Brain microvascular endothelial cell (primary cell): Measurements from ENCODE around the gene ADCYAP1R1.

Source experiments
- DNase-seq: peaks from one replicate; pipeline ENCODE4 v3.0.0-alpha.2; 2020
- H3K27ac ChIP-seq: fragments of 250-450 bp; sonication (Bioruptor Pico); 2 replicates; pipeline ENCODE4 v1.5.1; 2020; ENCODE audit warnings: mild to moderate bottlenecking, moderate library complexity
- H3K27me3 ChIP-seq: fragments of 250-450 bp; sonication (Bioruptor Pico); replicated peaks from 2 replicates; pipeline ENCODE4 v1.5.1; 2020; ENCODE audit warnings: mild to moderate bottlenecking
- H3K36me3 ChIP-seq: fragments of 250-450 bp; sonication (Bioruptor Pico); replicated peaks from 2 replicates; pipeline ENCODE4 v1.5.1; 2020; ENCODE audit warnings: mild to moderate bottlenecking
- H3K4me3 ChIP-seq: 2 replicates; pipeline ENCODE4 v1.5.1; 2011; ENCODE audit warnings: low read depth, mild to moderate bottlenecking, control low read depth, low read length, moderate library complexity
- in situ Hi-C: cut with HindIII; loops from 2 replicates; pipeline ENCODE4 v1.10.0; 2017; ENCODE audit warnings: low sequenced_read_pairs, low pct_ligation_motif_present
- TF ChIP-seq, protein P1 (sequence below): IDR thresholded peaks from 2 replicates; pipeline ENCODE4 v1.5.1; 2011; ENCODE audit warnings: low read depth, mild to moderate bottlenecking, moderate library complexity, low read length, control low read depth, inconsistent platforms; ENCODE audit errors: missing control alignments

The ADCYAP1R1 gene

DNA sequence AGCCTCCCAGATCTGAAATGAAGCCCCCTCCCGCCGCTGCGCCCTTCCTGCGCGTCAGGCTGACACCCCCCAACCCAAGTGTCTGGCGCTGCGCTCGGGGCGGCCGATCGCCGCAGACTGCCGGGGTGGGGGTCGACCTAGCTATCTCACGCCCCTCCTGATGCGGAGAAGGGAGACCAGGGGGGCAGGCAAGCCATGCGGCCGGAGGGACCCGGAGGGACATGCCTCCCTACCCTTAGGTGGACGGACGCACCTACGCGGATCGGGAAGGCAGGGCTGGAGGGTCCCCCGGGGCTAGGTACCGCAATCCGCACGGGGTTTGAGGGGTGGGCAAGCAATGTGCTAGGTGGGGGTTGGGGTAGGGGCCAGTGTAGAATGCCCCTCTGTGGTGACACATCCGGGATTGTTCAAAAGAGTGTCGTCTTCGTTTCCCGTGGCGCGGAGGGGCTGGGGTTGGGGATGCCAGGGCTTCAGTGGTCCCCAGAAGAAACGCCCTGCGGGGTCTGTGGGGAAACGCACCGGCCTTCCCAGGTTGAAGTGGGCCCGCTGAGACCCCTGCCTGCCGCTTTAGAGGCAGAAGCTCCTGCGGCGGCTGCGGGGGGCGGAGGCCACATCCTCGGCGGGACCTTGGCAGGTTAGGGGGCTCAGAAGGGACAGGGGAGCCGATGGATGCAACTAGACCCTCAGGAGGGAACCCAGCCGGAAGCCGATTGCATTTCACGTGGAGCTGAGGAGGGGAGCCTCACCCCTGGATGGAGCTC lies 913 bp downstream of the ADCYAP1R1 start:
- Histone ChIP-seq H3K27me3 (peaks cover 44% of the 10 kb centered on the region), H3K4me3 (no peak overlapping the region), H3K36me3 (no peaks in the 10 kb centered on the region), H3K27ac (no peak overlapping the region)
- DNase-seq = no peak
- TF ChIP-seq, protein P1, sequence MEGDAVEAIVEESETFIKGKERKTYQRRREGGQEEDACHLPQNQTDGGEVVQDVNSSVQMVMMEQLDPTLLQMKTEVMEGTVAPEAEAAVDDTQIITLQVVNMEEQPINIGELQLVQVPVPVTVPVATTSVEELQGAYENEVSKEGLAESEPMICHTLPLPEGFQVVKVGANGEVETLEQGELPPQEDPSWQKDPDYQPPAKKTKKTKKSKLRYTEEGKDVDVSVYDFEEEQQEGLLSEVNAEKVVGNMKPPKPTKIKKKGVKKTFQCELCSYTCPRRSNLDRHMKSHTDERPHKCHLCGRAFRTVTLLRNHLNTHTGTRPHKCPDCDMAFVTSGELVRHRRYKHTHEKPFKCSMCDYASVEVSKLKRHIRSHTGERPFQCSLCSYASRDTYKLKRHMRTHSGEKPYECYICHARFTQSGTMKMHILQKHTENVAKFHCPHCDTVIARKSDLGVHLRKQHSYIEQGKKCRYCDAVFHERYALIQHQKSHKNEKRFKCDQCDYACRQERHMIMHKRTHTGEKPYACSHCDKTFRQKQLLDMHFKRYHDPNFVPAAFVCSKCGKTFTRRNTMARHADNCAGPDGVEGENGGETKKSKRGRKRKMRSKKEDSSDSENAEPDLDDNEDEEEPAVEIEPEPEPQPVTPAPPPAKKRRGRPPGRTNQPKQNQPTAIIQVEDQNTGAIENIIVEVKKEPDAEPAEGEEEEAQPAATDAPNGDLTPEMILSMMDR = no peak
- in situ Hi-C loops = no loop called here

DNA sequence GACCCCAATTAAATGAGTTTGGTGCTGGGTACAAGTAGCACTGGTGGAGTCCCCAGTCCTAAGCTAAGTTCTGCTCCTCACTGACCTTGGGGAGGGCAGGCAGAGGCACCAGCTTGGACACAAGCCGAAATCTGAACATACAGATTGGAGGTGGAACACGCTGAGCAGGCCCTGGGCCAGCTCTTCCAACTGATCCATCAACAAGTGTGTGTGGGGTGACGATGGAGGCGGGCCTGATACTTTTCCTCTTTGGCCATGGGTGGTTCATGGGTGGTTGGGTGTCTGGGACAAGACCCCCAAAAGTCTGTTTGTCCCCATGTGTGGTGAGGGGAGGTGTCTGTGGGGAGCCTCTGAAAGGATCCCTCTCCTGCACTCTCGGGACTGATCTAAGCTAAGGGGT lies 1.9 kb downstream of the ADCYAP1R1 start:
- TF ChIP-seq, protein P1 = no peak
- no peak for DNase-seq
- Histone ChIP-seq H3K27ac (no peak overlapping the region), H3K36me3 (no peaks in the 10 kb centered on the region), H3K4me3 (no peak overlapping the region), H3K27me3 (peaks cover 44% of the 10 kb centered on the region)
- in situ Hi-C loops = no loop called here

DNA sequence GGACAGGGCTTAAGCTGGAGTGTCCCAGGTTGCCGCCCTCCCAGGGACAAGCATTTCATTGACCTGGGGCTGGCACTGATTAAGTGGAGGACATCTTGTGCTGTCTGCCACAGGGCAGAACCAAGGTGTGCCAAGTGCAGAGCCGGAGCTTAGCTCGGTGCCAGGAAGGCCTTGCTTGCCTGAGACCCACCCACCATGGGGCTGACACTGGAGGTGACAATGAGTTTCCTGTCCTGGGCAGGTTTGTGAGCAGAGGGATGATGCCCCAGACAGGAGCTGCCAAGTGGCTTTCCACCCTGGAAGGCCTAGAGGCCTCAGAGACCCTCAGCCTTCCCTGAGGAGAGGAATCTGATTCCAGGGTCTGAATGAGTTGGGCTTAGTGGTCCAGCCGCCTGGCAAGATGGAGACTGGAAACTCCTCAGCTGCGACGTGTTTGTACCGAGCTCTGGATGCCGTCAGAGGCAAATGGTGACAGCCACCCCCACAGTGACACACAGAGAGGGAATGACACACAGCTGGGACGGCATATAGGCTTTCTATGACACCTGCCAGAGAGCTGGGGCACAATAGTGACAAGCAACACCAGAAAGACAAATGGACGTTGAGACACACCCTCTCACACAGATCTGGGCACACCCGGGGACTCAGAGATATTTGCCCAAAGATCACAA lies 2.6 kb downstream of the ADCYAP1R1 start:
- no peak for DNase-seq
- Histone ChIP-seq H3K27ac (no peak overlapping the region), H3K36me3 (no peaks in the 10 kb centered on the region), H3K4me3 (no peak overlapping the region), H3K27me3 (peaks cover 41% of the 10 kb centered on the region)
- TF ChIP-seq, protein P1 = no peak
- in situ Hi-C loops = no loop called here

DNA sequence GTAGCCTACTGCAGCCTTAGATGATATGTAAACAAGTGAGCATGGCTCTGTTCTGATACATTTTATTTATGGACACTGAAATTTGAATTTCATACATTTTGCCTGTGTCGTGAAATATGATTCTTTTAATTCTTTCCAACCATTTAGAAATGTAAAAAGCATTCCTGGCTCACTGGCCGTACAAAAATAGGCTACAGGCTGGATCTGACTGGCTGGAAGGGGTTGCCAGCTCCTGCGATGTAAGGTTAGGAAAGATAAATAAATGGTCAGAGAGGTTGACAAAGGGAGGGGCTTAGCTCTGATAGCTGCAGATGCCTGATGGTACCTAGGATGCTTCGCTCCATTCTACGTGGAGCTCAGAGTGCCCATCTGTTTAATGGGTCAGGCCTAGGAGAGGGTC lies 3.4 kb downstream of the ADCYAP1R1 start:
- no peak for DNase-seq
- TF ChIP-seq, protein P1 = no peak
- peaks cover 36% of the 10 kb centered on the region for H3K27me3 ChIP-seq
- no peaks in the 10 kb centered on the region for H3K36me3 ChIP-seq
- in situ Hi-C loops = no loop called here
- no peak overlapping the region for H3K4me3 ChIP-seq
- H3K27ac ChIP-seq = no peak overlapping the region

DNA sequence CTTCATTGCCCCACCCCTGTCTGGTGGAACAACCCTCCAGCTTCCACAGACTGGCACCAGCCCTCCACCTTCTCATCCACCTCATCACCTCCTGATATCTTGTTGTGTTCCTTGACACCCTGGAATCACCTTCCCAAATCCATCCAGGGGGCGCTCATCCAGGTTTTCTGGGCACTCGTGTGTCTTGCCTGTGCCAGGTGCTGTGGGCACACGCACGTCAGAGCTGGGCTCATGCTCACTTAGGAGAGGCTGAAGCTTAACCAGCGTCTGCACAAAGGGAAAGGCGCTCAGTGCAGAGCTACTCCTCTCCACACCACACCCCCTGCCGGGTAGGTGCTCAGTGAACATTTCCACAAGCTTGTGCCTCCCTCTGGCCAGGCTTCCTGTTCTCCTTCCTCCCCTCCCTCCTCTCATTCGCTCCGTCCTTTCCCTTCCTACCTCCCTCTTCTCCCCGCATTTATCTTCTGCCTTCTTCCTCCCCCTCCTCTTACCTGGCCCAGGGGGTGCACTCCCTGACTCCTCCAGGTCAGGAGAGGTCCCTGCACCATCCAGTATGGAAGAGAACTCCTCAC lies 4.8 kb downstream of the ADCYAP1R1 start:
- in situ Hi-C loops = no loop called here
- Histone ChIP-seq H3K36me3 (no peaks in the 10 kb centered on the region), H3K27ac (no peak overlapping the region), H3K27me3 (peaks cover 24% of the 10 kb centered on the region), H3K4me3 (no peak overlapping the region)
- DNase-seq = no peak
- TF ChIP-seq, protein P1 = no peak
